DND-41 (cell line): Measurements from ENCODE around the gene METTL27.

ENCODE experiments used
- ATAC-seq: fragments of 200-7000 bp; cut with Tn5 transposase; 3 replicates; pipeline ENCODE4 v1.9.1; 2021; ENCODE audit warnings: low read depth; ENCODE audit not compliant: insufficient read depth
- DNase-seq: peaks from one replicate; pipeline ENCODE4 v3.0.0-alpha.2; 2020
- H2AFZ ChIP-seq: 2 replicates; pipeline ENCODE4 v1.6.0; 2012; ENCODE audit warnings: low read depth, low read length
- H3K27ac ChIP-seq: 2 replicates; pipeline ENCODE4 v1.5.1; 2012; ENCODE audit warnings: low read length, inconsistent platforms
- H3K27me3 ChIP-seq: fragments of 200-600 bp; sonication (generic); 2 replicates; pipeline ENCODE4 v1.6.0; 2012; ENCODE audit warnings: low read length, mild to moderate bottlenecking, inconsistent platforms; ENCODE audit not compliant: insufficient read depth, poor library complexity
- H3K36me3 ChIP-seq: 2 replicates; pipeline ENCODE4 v1.5.1; 2012; ENCODE audit warnings: low read length, inconsistent platforms; ENCODE audit not compliant: insufficient read depth
- H3K4me1 ChIP-seq: 2 replicates; pipeline ENCODE4 v1.5.1; 2012; ENCODE audit warnings: mild to moderate bottlenecking, low read length; ENCODE audit not compliant: insufficient read depth
- H3K4me2 ChIP-seq: 2 replicates; pipeline ENCODE4 v1.6.0; 2012; ENCODE audit warnings: mild to moderate bottlenecking, moderate library complexity, low read length, inconsistent platforms; ENCODE audit not compliant: insufficient read depth
- H3K4me3 ChIP-seq, 2 experiments: fragments of 200-600 bp in 1 of 2; shearing (Covaris generic) in 1 of 2; 2 replicates each; pipeline ENCODE4 v1.5.1; 2012 to 2016; ENCODE audit warnings: inconsistent platforms in 2 of 2, low read length in 2 of 2, mild to moderate bottlenecking in 2 of 2, low read depth in 1 of 2, moderate library complexity in 1 of 2
- H3K79me2 ChIP-seq: 2 replicates; pipeline ENCODE4 v1.6.0; 2012; ENCODE audit warnings: low read length, inconsistent platforms; ENCODE audit not compliant: insufficient read depth
- H3K9ac ChIP-seq: 2 replicates; pipeline ENCODE4 v1.6.0; 2012; ENCODE audit warnings: low read depth, mild to moderate bottlenecking, inconsistent platforms, low read length, moderate library complexity
- H3K9me3 ChIP-seq: 2 replicates; pipeline ENCODE4 v1.5.1; 2012; ENCODE audit warnings: low read length, moderate library complexity, mild to moderate bottlenecking, inconsistent platforms; ENCODE audit not compliant: insufficient read depth, severe bottlenecking
- H4K20me1 ChIP-seq: 2 replicates; pipeline ENCODE4 v1.6.0; 2012; ENCODE audit warnings: low read length; ENCODE audit not compliant: insufficient read depth
- EZH2 ChIP-seq: IDR thresholded peaks from 3 replicates; pipeline ENCODE4 v1.6.1; 2012; ENCODE audit warnings: borderline replicate concordance, low read depth, mild to moderate bottlenecking, moderate library complexity, low read length, inconsistent platforms; ENCODE audit not compliant: severe bottlenecking
- TF ChIP-seq, protein P1 (sequence below): IDR thresholded peaks from 2 replicates; pipeline ENCODE4 v1.5.1; 2012; ENCODE audit warnings: borderline replicate concordance, low read length, moderate library complexity, mild to moderate bottlenecking; ENCODE audit not compliant: poor library complexity, severe bottlenecking; ENCODE audit errors: extremely low read depth

Gene METTL27

DNA sequence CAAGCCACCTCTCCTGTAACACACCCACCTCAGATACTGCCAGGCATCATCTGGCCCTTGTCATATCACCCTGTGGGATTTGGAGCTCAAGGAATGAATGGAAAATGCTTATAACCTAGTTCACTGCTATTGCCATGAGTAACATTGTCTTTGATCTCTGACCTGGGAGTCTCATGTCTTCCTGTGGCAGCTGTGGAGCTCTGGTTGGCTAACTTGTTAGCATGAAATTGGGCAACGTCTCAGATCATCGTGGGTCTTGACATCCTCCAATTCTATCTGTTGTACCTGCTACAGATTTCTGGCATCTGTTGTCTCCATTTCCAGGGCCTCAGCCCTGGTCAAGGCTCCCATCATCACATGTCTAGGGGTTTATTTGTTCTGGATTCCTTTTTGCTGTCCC, 16.5 kb upstream of the METTL27 start:
- peaks cover 8% of the 10 kb centered on the region for H3K27me3 ChIP-seq
- H3K36me3 ChIP-seq = no peaks in the 10 kb centered on the region
- H3K4me1 ChIP-seq = peaks cover 10% of the 10 kb centered on the region
- H3K9ac ChIP-seq = no peak overlapping the region
- H3K4me3 ChIP-seq = no peak overlapping the region
- no peaks in the 10 kb centered on the region for H4K20me1 ChIP-seq
- TF ChIP-seq, protein P1, sequence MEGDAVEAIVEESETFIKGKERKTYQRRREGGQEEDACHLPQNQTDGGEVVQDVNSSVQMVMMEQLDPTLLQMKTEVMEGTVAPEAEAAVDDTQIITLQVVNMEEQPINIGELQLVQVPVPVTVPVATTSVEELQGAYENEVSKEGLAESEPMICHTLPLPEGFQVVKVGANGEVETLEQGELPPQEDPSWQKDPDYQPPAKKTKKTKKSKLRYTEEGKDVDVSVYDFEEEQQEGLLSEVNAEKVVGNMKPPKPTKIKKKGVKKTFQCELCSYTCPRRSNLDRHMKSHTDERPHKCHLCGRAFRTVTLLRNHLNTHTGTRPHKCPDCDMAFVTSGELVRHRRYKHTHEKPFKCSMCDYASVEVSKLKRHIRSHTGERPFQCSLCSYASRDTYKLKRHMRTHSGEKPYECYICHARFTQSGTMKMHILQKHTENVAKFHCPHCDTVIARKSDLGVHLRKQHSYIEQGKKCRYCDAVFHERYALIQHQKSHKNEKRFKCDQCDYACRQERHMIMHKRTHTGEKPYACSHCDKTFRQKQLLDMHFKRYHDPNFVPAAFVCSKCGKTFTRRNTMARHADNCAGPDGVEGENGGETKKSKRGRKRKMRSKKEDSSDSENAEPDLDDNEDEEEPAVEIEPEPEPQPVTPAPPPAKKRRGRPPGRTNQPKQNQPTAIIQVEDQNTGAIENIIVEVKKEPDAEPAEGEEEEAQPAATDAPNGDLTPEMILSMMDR = no peak
- no peak for TF ChIP-seq EZH2
- no peaks in the 10 kb centered on the region for H3K9me3 ChIP-seq
- H2AFZ ChIP-seq = no peak overlapping the region
- DNase-seq (no peak), ATAC-seq (no peak)
- no peaks in the 10 kb centered on the region for H3K79me2 ChIP-seq
- H3K27ac ChIP-seq = no peak overlapping the region
- H3K4me2 ChIP-seq = no peak overlapping the region

DNA sequence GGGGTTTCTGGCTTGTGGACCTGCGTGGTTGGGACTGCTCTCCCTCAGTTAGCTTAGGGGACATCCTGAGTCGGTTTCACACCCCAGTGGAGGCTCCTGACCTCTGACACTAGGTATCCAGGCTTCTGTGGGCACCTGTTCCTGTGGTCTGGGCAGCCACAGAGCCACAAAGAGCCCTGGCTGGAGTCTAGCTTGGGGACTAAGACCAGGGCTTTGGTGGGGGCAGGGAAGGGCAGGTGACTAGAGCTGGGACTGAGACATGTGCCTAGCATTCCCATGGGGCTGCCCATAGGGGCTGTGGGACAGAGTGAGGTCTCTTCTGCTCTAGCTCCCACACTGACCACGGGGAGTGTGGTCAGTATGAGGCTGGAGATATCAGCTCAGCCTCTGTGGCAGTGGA, 14.6 kb upstream of the METTL27 start:
- Histone ChIP-seq H3K27ac (no peak overlapping the region), H3K4me3 (no peak overlapping the region), H3K4me1 (peaks cover 10% of the 10 kb centered on the region), H3K36me3 (no peaks in the 10 kb centered on the region), H2AFZ (no peak overlapping the region), H3K9me3 (no peaks in the 10 kb centered on the region), H3K9ac (no peak overlapping the region), H3K27me3 (peaks cover 14% of the 10 kb centered on the region), H3K79me2 (no peaks in the 10 kb centered on the region), H3K4me2 (no peak overlapping the region), H4K20me1 (no peaks in the 10 kb centered on the region)
- no peak for TF ChIP-seq EZH2
- TF ChIP-seq, protein P1 = no peak
- no peak for DNase-seq
- ATAC-seq = no peak

DNA sequence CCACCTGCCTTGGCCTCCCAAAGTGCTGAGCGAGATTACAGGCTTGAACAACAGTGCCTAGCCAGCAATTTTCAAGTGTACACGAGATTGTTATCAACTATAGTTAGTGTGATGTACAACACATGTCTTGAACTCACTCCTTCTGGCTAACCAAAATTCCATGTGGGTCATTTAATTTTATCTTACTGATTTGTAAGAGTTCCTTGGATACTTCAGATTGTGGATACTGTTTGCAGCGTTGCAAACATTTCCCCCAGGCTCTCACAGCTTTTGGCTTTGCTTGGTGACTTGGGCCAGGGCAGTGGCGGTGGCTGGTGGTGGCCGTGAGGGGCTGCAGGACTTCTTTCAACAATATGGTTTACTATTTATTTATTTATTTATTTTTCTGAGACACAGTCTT, 10.2 kb upstream of the METTL27 start:
- no peak overlapping the region for H2AFZ ChIP-seq
- H3K36me3 ChIP-seq = no peaks in the 10 kb centered on the region
- no peaks in the 10 kb centered on the region for H3K9me3 ChIP-seq
- ATAC-seq (no peak), DNase-seq (no peak)
- peaks cover 10% of the 10 kb centered on the region for H3K4me1 ChIP-seq
- no peak overlapping the region for H3K4me3 ChIP-seq
- no peaks in the 10 kb centered on the region for H3K79me2 ChIP-seq
- H3K27me3 ChIP-seq = peaks cover 14% of the 10 kb centered on the region
- no peaks in the 10 kb centered on the region for H4K20me1 ChIP-seq
- TF ChIP-seq, protein P1 = no peak
- TF ChIP-seq EZH2 = no peak
- no peak overlapping the region for H3K9ac ChIP-seq
- H3K27ac ChIP-seq = no peak overlapping the region
- no peak overlapping the region for H3K4me2 ChIP-seq
